ENCODE results near the gene CRB2. TPM values are rescaled to one million over a fixed set of nuclear protein-coding genes. Genes with fewer than 3 reads are reported as not detected.

CRB2 gene
- polyA plus RNA-seq, 1 experiment: not detected

- CTCF ChIA-PET: no interaction called here
- POLR2A ChIA-PET: no interaction called here
- no peak for DNase-seq (ENCODE audit: low read depth)
- Histone ChIP-seq H3K36me3 (ENCODE audit: control insufficient read depth, insufficient read depth, low read length) (no peaks in the 10 kb centered on the region), H3K4me3 (ENCODE audit: low read depth, low read length) (no peak overlapping the region), H3K27me3 (ENCODE audit: control insufficient read depth, insufficient read depth, low read length) (peaks cover 12% of the 10 kb centered on the region)
- TF ChIP-seq CTCF (IDR thresholded peaks at IDR 0.05; ENCODE audit: insufficient read depth, low read depth, low read length): no peak
These were observed 36.3 kb upstream of the CRB2 start for GRCh38 chr9:123319541-123320339.

- peaks cover 14% of the 10 kb centered on the region for H3K27me3 ChIP-seq (ENCODE audit: control insufficient read depth, insufficient read depth, low read length)
- no peak for TF ChIP-seq CTCF (IDR thresholded peaks at IDR 0.05; ENCODE audit: insufficient read depth, low read depth, low read length)
- H3K36me3 ChIP-seq (ENCODE audit: control insufficient read depth, insufficient read depth, low read length): no peaks in the 10 kb centered on the region
- DNase-seq (ENCODE audit: low read depth): no peak
- ChIA-PET POLR2A (no interaction called here), CTCF (no interaction called here)
- H3K4me3 ChIP-seq (ENCODE audit: low read depth, low read length): no peak overlapping the region
These were observed 35.2 kb upstream of the CRB2 start for GRCh38 chr9:123320814-123321213.

GRCh38 chr9:123321616-123322272 is 34.3 kb upstream of the CRB2 start:
- POLR2A ChIA-PET: no interaction called here
- TF ChIP-seq CTCF (IDR thresholded peaks at IDR 0.05; ENCODE audit: insufficient read depth, low read depth, low read length): no peak
- CTCF ChIA-PET: interaction anchor here (1.2 kb wide), 1 partner anchor 9 kb away, joined by 3 read pairs; no protein-coding TSS in a partner anchor
- H3K27me3 ChIP-seq (ENCODE audit: control insufficient read depth, insufficient read depth, low read length): peaks cover 14% of the 10 kb centered on the region
- no peak overlapping the region for H3K4me3 ChIP-seq (ENCODE audit: low read depth, low read length)
- no peaks in the 10 kb centered on the region for H3K36me3 ChIP-seq (ENCODE audit: control insufficient read depth, insufficient read depth, low read length)
- no peak for DNase-seq (ENCODE audit: low read depth)

- no peak for TF ChIP-seq CTCF (IDR thresholded peaks at IDR 0.05; ENCODE audit: insufficient read depth, low read depth, low read length)
- H3K27me3 ChIP-seq (ENCODE audit: control insufficient read depth, insufficient read depth, low read length): peaks cover 12% of the 10 kb centered on the region
- H3K4me3 ChIP-seq (ENCODE audit: low read depth, low read length): no peak overlapping the region
- DNase-seq (ENCODE audit: low read depth): no peak
- H3K36me3 ChIP-seq (ENCODE audit: control insufficient read depth, insufficient read depth, low read length): no peaks in the 10 kb centered on the region
- POLR2A ChIA-PET: no interaction called here
- CTCF ChIA-PET: interaction anchor here (1.2 kb wide), 1 partner anchor 8 kb away, joined by 3 read pairs; no protein-coding TSS in a partner anchor
These were observed 33.5 kb upstream of the CRB2 start for GRCh38 chr9:123322273-123323195.
